IMR-90 (cell line): ENCODE results near the gene KIF3B.

Source experiments
- CTCF ChIP-seq: conservative IDR thresholded peaks from 2 replicates; pipeline ENCODE4 v1.5.1; 2012; ENCODE audit warnings: mild to moderate bottlenecking, low read depth, low read length, improper control_type of control experiment
- ELK1 ChIP-seq: fragments of 150-350 bp; IDR thresholded peaks from 2 replicates; pipeline ENCODE4 v1.6.1; 2016; ENCODE audit warnings: low read depth, mild to moderate bottlenecking, low read length, moderate library complexity, borderline replicate concordance
- MXI1 ChIP-seq: IDR thresholded peaks from 2 replicates; pipeline ENCODE4 v1.6.1; 2012; ENCODE audit warnings: low read depth, mild to moderate bottlenecking, low read length, moderate library complexity, borderline replicate concordance
- POLR2A ChIP-seq: IDR thresholded peaks from 2 replicates; pipeline ENCODE4 v1.6.1; 2012; ENCODE audit warnings: mild to moderate bottlenecking, low read depth, low read length

- TF ChIP-seq CTCF, result no peak
- TF ChIP-seq POLR2A, result no peak
- TF ChIP-seq ELK1, result no peak
- TF ChIP-seq MXI1, result no peak
Observed at GRCh38 chr20:32380745-32381144, 103.3 kb downstream of the KIF3B start.
